Urothelium cell line (cell line): ENCODE data around the gene RBM15B.
"Not testable (repeated sequence)": the region's sequence is repeated elsewhere in the genome, so short reads cannot be mapped to it uniquely, and the experiment has no call there.

ENCODE experiments used
- DNase-seq: peaks from one replicate; pipeline ENCODE4 v3.0.0; 2011; ENCODE audit warnings: low spot score, mixed read lengths
- FAIRE-seq: peaks from 2 replicates; lab custom pipeline; 2011; peaks lifted over from hg19 to GRCh38; lab: Jason Lieb, UNC

The RBM15B gene

DNA sequence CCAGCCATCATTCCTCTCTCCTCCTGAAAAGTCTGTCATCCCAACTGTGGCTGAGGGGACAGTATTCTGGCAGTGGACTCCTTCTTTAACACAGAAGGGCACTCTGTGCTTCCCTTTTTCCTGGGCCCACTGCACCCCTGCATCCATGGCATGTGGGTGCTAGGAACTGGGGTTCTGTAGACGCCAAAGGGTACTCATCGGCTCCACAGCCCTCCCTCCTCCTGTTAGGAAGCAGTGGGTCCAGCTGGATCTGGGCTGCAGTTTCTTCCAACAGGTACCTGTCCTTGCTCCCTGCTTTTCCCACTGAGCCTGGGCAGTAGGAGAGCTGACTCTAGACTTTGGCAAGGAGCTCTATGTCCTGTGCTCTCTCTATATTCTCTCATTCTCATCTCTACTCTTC, 12.4 kb upstream of the RBM15B start:
- FAIRE-seq (no peak), DNase-seq (no peak)

DNA sequence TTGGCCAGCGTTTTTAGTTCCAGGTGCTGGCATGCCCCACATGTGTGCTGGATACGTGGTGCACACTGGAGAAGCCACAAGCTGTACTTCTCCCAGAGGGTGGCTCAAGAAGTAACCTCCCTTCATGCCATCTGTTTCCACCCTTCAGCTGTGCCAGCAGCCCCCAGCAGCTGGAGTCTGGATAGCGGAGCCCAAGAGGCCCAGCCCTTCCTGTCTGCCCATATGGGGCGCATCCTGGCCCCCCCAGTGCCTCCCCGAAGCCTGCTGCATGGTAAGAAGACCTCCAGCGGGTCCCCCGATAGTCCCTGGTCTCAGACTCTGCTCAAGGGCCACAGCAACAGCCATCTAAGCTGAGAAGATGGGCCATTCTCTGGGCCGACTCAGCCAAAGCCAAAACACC, 11.8 kb upstream of the RBM15B start:
- FAIRE-seq (no peak), DNase-seq (no peak)

- FAIRE-seq: no peak
- no peak for DNase-seq
Measured at GRCh38 chr3:51379746-51380455, 11.2 kb upstream of the RBM15B start.

GRCh38 chr3:51380601-51381332, 10.3 kb upstream of the RBM15B start:
- FAIRE-seq: no peak

DNA sequence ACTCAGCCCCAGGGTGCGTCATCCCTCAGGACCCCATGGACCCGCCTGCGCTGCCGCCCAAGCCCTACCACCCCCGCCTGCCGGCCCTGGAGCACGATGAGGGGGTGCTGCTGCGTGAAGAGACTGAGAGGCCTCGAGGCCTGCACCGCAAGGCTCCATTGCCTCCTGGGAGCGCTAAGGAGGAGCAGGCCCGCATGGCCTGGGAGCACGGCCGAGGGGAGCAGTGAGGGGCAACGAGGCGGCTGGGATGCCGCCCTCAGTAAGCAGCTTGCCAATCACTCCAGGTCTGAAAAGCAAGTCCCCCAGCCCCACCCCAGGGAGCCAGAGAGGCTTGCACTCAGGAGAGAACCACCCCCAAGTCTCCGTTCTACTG, 9.8 kb upstream of the RBM15B start:
- DNase-seq (no peak), FAIRE-seq (no peak)

More at GRCh38 chr3:51380601-51381332, 10.3 kb upstream of the RBM15B start:
- no peak for DNase-seq

- DNase-seq (no peak), FAIRE-seq (no peak)
Measured at GRCh38 chr3:51382076-51382745, 8.9 kb upstream of the RBM15B start.

DNA sequence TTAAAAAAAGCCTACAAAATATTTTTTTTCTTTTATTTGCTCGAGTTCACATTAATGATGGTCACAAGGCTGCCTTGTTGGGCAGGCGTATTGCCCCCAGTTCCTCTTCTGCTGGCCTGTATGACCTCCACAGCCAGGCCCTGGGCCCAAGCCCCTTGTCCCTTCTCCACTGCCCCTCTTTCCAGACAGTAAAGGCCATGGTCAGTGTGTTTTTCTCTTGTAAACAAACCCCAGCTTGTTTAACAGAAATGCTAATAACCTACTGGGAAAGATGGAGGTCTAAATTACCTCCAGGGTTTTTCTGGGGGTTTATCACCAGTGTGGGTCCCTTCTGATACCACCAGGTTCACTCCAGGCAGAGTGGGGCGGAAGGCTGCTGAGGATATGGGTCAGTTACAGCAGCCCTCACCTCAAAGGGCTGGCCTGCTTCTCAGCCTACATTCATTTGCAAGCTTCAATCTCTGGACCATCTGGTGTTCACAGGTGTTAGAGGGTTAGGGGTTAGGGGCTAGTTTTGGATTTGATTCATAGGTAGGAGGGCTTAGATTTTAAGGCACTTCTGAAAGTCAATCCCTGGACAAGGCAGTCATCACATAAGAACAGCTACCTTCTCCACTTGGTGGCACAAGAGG, 8.0 kb upstream of the RBM15B start:
- FAIRE-seq (no peak), DNase-seq (no peak)

DNA sequence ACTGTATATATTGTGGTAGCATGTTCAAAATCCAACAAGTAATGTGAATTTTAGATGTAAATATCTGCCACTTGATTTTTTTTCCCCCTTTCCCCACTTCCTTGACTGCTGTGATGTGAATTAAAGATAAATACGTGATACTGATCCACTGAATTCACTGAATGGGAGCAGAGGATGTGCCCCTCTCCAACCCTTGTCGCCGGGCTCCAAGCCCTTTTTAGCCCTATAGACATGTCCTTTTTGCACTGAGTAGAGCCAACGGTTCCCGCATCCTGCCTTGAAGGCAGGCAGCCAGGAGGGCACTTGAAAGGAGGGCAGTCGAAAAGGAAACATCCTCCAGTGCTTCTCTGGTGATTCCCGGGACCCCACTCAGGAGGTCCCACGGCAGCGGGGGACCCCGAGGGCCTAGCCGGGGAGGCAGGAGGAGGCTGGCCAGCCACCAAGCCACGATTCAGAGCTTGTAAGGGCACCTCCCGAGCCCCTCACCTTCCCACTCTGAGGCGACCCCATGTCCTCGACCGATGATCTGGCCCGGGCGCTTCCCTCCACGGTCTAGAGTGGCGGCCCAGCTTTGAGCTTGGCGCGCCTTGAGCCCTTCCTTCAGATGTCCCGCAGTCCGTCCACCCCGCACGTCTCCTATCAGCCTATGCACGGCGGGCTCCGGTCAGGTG, 6.9 kb upstream of the RBM15B start:
- DNase-seq: peak; percentile 41
- peak; percentile 55 for FAIRE-seq

GRCh38 chr3:51384726-51385473, 6.2 kb upstream of the RBM15B start, which contains the start of gene MANF:
Gene MANF, plus strand, starts transcription at chr3:51385291. Its CDS starts 52 bp downstream, at chr3:51385343.
- peak; percentile 100 for DNase-seq
- FAIRE-seq: peak; percentile 97

- DNase-seq: no peak
- FAIRE-seq: no peak
Measured at GRCh38 chr3:51385621-51386091, 5.4 kb upstream of the RBM15B start.

DNA sequence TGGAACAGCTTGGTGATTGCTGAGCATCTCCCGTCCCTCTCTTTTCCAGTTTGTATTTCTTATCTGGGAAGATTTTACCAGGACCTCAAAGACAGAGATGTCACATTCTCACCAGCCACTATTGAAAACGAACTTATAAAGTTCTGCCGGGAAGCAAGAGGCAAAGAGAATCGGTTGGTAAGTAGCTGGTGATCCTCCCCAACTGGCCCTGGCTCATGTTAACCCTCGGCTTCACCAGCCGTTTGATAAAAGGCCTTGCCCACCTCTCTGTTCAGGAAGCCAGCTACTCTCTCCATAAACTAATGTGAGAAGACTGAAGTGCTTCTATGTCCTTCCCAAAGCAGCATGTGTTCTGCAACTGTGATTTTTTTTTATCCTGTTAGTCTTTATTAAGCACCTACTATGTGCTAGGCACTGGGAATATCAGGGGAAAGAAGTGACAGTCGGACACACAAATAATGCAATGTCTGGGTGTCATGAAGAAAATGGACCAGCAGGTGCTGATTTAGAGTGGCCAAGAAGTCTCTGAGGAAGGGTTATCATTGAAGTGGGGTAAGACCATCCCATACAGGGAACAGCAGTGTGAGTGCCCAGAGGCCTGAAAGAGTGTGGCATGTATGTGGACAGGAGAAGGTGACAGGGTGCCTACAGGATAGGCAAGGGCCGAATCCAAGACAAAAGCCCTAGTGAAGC, 4.8 kb upstream of the RBM15B start:
- FAIRE-seq (no peak), DNase-seq (no peak)

DNA sequence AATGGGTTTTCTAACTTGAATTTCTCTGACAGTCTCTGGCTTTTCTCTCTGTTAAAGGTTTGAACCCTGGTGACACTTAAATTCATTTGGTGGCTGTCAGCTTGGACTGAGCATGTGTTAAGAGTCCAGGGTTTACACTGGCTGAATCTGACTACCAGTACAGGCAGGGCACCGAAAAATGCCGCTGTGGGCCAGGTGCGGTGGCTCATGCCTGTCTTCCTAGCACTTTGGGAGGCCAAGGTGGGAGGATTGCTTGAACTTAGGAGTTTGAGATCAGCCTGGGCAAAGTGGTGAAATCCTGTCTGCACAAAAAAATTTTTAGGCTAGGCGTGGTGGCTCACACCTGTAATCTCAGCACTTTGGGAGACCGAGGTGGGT, 4.2 kb upstream of the RBM15B start:
- FAIRE-seq: no peak
- no peak for DNase-seq

DNA sequence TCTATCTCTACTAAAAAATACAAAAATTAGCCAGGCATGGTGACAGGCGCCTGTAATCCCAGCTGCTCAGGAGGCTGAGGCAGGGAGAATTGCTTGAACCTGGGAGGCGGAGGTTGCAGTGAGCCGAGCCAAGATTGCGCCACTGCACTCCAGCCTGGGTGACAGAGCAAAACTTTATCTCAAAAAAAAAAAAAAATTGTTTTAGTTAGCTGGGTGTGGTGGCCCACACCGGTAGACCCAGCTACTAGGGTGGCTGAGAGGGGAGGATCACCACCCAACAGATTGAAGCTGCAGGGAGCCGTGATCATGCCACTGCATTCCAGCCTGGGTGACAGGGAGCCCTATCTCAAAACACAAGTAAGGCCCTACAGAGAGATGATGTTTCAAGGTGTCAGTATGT, 3.8 kb upstream of the RBM15B start:
- DNase-seq, FAIRE-seq: not testable (repeated sequence)

DNA sequence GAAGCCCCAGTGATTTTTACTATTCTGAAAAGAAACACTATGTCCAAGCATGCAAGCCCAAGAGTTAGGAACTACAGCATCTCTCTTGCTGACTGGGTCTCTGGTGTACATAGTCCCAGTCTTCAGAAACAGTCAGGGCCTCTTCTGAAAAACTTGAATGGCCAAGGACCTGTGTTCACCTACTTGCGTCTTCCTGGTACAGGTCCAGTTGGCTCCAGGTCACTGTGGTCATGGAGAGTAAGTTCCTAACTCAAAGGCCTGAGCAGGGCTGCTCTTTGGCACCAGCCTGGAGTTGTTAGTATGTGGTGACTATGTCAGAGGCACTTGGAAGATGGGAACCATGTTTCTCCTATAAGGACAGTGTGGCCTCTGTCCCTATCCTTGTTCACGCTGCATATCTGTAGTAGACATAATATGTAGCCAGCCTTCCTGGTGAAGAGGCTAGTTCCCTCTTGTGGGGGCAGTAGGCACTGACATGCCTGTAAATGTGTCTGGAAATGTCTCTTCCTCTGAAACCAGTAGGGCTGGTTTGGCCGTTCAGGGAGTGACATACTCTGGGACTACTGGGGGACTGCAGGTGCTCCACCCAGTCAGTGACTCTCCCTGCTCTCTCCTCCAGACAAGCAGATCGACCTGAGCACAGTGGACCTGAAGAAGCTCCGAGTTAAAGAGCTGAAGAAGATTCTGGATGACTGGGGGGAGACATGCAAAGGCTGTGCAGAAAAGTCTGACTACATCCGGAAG, 2.6 kb upstream of the RBM15B start:
- no peak for FAIRE-seq

DNA sequence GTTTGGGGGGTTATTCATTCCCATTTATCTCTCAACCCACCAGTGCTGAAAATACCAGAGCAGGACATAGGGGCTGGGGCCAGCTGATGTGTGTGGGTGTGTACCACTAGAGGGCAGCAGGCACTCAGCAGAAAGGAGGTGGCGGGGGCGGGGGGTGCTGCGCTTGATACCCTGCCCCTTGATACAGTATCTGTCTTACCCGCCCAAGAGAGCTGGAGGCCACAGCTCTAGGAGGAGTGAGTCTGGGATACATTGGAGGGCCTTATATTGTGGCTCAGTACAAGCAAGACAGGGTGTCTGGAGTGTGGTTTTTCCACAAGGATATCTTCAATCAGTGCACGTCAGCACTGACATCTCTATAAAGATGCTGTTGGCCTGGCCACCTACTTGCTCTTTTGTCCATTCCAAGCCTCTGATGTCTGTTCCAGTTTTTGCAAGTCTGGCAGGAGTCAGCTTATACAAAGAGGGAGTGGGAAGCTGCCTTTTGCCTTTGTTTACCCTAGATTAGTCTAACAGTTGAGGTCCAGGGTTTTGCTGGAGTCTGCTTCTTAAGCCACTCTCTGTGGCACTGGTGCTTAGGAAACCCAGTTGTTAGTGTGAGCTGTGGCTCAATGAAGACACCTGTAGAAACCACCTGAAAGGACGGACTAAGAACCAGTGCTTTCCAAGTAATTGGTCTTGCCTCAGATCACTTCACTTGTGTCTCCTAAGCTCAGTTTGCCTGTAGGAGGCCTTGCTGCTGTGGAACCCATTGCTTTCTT, 1.5 kb upstream of the RBM15B start:
- no peak for FAIRE-seq
- DNase-seq: peak; percentile 64

More for the DNA sequence above, 2.6 kb upstream of the RBM15B start:
- peak; percentile 16 for DNase-seq

- no peak for FAIRE-seq
Measured at GRCh38 chr3:51390246-51391074, 625 bp upstream of the RBM15B start.

More at GRCh38 chr3:51390246-51391074, 625 bp upstream of the RBM15B start:
- DNase-seq: no peak
